Measurements from ENCODE around the gene PCDH9. TPM values are rescaled to one million over a fixed set of nuclear protein-coding genes. Genes with fewer than 3 reads are reported as not detected.

The PCDH9 gene
- total RNA-seq, 1 experiment from 2014 or later: under 0.01 TPM

- no peak for DNase-seq (ENCODE audit: low read depth)
Measured at GRCh38 chr13:66974174-66974573, 256.0 kb downstream of the PCDH9 start.

- DNase-seq (ENCODE audit: low read depth): no peak
Measured at GRCh38 chr13:66972659-66973058, 257.5 kb downstream of the PCDH9 start.

DNA sequence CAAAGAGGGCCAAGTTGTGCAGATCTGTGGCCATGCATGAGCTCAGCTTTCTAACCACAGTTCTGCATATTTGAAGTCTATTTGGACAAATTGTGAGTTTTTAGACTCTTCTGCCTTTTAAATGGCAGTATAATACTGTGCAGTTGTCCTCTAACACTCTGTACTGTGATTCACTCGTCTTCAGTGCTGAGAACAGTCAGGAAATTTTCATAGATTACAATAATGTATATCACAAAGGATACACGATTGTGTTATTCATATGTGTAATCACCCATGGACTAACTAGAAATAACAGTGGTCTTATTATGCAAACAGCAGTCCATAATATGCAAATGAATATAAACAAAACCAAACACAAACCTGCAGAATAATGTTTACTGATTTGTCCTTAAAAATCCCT lies 259.1 kb downstream of the PCDH9 start:
- no peak for DNase-seq (ENCODE audit: low read depth)

DNA sequence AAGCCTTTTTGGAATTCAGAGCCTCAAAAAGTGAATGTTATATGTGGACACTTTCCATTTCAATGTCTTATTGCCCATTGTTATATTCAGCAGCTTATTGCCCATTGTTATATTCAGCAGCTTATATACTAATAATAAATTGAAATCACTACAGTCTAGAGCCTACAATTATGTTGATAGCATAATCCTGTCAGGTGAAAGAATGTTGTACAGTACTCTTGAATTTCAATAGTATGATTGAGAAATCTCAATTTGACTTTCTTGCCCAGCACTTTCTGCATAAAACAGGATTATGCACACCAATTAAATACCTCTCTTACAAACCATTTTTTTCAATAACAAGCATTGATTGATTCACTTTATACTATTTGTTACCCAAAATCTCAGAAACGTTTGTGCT lies 260.8 kb downstream of the PCDH9 start:
- DNase-seq (ENCODE audit: low read depth): no peak

GRCh38 chr13:66967811-66968597 lies 262.1 kb downstream of the PCDH9 start:
- no peak for DNase-seq (ENCODE audit: low read depth)

DNA sequence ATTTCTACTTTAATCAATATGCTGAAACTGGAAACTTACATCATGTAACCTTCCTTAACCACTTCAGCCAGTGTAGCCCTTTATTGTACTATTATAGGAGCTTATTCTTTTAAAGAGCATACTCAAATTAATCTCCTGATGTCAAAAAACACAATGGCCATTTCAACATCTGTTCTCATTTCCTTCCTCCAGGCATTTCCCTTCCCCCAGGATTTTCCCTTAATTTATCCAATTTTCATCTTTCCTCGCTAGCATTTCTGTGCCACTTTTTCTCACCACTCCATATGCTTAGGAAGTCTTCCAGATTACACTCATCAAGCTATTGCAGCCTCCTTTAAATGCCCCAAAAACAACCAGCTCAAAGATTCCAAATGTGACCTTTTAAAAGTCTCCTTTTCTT lies 265.0 kb downstream of the PCDH9 start:
- no peak for DNase-seq (ENCODE audit: low read depth)

- DNase-seq (ENCODE audit: low read depth): no peak
Measured at GRCh38 chr13:66962953-66963352, 267.2 kb downstream of the PCDH9 start.

- no peak for DNase-seq (ENCODE audit: low read depth)
Measured at GRCh38 chr13:66958611-66959010, 271.5 kb downstream of the PCDH9 start.

DNA sequence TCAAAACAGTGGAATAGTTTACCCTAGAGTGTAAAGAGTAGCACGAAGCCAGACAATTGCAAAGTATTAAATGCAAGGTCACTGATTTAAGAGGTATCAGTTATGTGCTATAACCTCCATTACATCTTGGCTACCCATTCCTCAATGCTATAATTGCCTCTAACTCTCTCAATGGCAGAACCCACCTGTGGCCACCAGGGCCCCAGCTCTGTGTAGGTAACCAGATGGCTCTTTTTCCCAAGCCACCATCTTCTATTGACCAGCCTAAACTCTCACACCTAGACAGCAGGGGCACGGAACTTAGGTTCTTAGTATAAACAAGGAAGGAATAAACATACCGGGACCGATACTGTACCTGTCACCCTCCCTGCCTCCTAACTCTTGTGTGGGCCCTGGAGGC lies 277.6 kb downstream of the PCDH9 start:
- DNase-seq (ENCODE audit: low read depth): no peak

- DNase-seq (ENCODE audit: low read depth): no peak
Measured at GRCh38 chr13:66951426-66951825, 278.7 kb downstream of the PCDH9 start.

GRCh38 chr13:66950666-66951065 lies 279.5 kb downstream of the PCDH9 start:
- no peak for DNase-seq (ENCODE audit: low read depth)

DNA sequence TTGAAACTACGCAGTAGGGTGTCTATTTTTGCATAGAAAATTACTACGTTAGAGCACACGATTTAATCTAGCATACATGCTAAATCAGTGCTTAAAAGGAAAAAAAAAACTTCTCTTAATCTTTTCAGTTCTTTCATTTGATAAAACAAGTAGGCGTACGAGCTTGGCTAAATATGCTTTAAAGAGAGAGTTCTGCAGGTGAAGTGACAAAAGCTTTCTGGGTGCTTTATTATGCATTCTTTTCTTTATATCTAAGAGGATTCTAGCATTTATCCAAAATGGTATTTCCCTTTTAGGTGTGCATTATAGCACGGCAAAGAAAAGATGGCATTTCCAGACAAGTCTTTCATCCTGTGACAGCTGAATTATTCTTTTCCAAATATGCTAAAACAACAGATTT lies 281.2 kb downstream of the PCDH9 start:
- no peak for DNase-seq (ENCODE audit: low read depth)

- no peak for DNase-seq (ENCODE audit: low read depth)
Measured at GRCh38 chr13:66943530-66943929, 286.6 kb downstream of the PCDH9 start.

- DNase-seq (ENCODE audit: low read depth): no peak
Measured at GRCh38 chr13:66940113-66940512, 290.0 kb downstream of the PCDH9 start.

- no peak for DNase-seq (ENCODE audit: low read depth)
Measured at GRCh38 chr13:66937423-66937822, 292.7 kb downstream of the PCDH9 start.

GRCh38 chr13:66933994-66934393 lies 296.1 kb downstream of the PCDH9 start:
- DNase-seq (ENCODE audit: low read depth): peak; percentile 79

DNA sequence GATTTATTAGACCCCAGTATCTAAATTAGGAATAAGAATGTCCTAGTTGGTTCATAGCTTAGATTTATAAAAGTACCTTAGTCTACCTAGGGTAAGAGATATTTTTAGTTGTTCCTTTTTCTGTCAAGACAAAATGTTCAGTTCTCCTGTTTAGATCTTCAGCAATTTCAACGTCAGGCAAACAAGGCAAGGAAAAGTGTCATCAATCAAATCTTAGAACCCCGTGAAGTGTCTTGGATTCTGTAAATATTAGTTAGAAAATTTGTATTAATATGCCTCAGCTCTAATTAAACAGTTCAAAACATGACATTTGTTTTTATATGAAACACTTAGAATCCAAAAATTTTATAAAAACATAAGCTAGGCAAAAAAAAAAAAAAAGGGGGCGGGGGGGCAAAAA lies 296.6 kb downstream of the PCDH9 start:
- DNase-seq (ENCODE audit: low read depth): no peak

DNA sequence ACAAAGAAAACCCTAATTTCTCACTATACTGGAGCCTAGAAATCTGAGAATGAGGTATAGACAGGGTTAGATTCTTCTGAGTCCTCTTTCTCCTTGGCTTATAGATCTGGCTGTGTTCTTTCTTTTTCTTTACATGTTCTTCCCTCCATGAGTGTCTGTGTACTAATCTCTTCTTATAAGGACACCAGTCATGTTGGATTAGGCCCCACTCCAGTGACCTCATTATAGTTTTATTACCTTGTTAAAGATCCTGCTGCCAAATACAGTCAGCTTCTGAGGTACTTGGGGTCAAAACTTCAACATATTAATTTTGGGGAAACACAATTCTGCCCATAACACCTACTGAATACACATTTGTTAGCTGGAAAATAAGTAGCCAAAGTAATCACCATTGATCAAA lies 302.6 kb downstream of the PCDH9 start:
- DNase-seq (ENCODE audit: low read depth): no peak

- DNase-seq (ENCODE audit: low read depth): peak; percentile 14
Measured at GRCh38 chr13:66926851-66927524, 303.1 kb downstream of the PCDH9 start.

GRCh38 chr13:66926200-66926850 lies 303.8 kb downstream of the PCDH9 start:
- DNase-seq (ENCODE audit: low read depth): no peak

- DNase-seq (ENCODE audit: low read depth): no peak
Measured at GRCh38 chr13:66922444-66922843, 307.7 kb downstream of the PCDH9 start.

DNA sequence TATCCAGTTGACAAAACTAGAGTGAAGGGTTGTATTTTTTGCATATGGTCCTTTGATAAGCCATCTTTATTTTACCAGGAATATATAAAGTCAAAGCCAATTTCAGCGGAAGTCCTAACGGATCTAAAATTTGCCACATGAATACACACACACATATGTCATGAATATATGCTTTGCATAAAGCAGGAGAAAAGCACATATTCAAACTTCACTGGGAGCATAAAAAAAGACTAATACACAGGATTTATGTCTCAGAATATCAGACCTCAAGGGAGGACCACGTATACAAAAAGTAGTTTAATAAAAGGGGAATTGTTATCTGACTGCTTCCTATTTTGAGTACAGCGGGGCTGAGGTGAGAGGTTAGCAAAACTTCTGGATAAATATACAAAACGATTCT lies 308.7 kb downstream of the PCDH9 start:
- no peak for DNase-seq (ENCODE audit: low read depth)

GRCh38 chr13:66915596-66916185 lies 314.4 kb downstream of the PCDH9 start:
- DNase-seq (ENCODE audit: low read depth): peak; percentile 5

Measured in Daoy (cell line).